GM12878 (cell line): ENCODE measurements around the gene MPC2. TPM values are rescaled to one million over a fixed set of nuclear protein-coding genes. Genes with fewer than 3 reads are reported as not detected.

Experiments
- ATAC-seq: fragments of 200-7000 bp; cut with Tn5 transposase; 3 replicates; pipeline ENCODE4 v1.9.1; 2020; ENCODE audit warnings: mild to moderate bottlenecking, moderate library complexity
- BruUV-seq: library from RNA; stranded (reverse); fragments of 400-500 nt; replicated peaks from 2 replicates; lab custom pipeline; 2021; lab: Mats Ljungman, UMichigan
- CTCF ChIA-PET: fragments of 300-600 bp; sonication (Branson Sonifier 250); formaldehyde crosslinking; extraction: SDS; loops from one replicate; lab custom pipeline; 2021; ENCODE audit warnings: inconsistent platforms; lab: Yijun Ruan, JAX
- POLR2A ChIA-PET: fragments of 350-600 bp; formaldehyde crosslinking; extraction: SDS; loops from one replicate; lab custom pipeline; 2021; ENCODE audit warnings: inconsistent platforms; lab: Charles Lee
- RAD21 ChIA-PET: fragments of 300-600 bp; sonication (Branson Sonifier 250); formaldehyde crosslinking; loops from one replicate; lab custom pipeline; 2023; ENCODE audit warnings: antibody characterized with exemption; ENCODE audit not compliant: unreplicated experiment; lab: Charles Lee
- SMC1A ChIA-PET: fragments of 300-600 bp; sonication (Branson Sonifier 250); formaldehyde crosslinking; loops from one replicate; lab custom pipeline; 2023; ENCODE audit not compliant: unreplicated experiment, uncharacterized antibody; lab: Charles Lee
- DNase-seq: peaks from one replicate; pipeline ENCODE4 v3.0.0-alpha.2; 2011; ENCODE audit warnings: low read depth, low spot score
- FAIRE-seq: peaks from 3 replicates; lab custom pipeline; 2011; peaks lifted over from hg19 to GRCh38; lab: Jason Lieb, UNC
- H2AFZ ChIP-seq: 2 replicates; pipeline ENCODE4 v1.6.0; 2011; ENCODE audit warnings: low read depth, low read length, control low read depth; ENCODE audit not compliant: control insufficient read depth
- H3K27ac ChIP-seq: 2 replicates; pipeline ENCODE4 v1.5.1; 2011; ENCODE audit warnings: control low read depth; ENCODE audit not compliant: control insufficient read depth, insufficient read depth
- H3K27me3 ChIP-seq, 2 experiments: replicated peaks in 1 of 2; 2 replicates each; pipeline versions ENCODE4 v1.6.0 to v1.6.1; 2011; ENCODE audit warnings: low read length in 1 of 2; ENCODE audit not compliant: control insufficient read depth in 2 of 2, insufficient read depth in 2 of 2
- H3K36me3 ChIP-seq, 2 experiments: 2 replicates each; pipeline ENCODE4 v1.5.1; 2011; ENCODE audit warnings: low read length in 1 of 2; ENCODE audit not compliant: control insufficient read depth in 2 of 2, insufficient read depth in 2 of 2
- H3K4me1 ChIP-seq: 2 replicates; pipeline ENCODE4 v1.6.1; 2011; ENCODE audit warnings: mild to moderate bottlenecking, low read length, moderate library complexity, mixed read lengths; ENCODE audit not compliant: control insufficient read depth, insufficient read depth
- H3K4me2 ChIP-seq: 2 replicates; pipeline ENCODE4 v1.6.0; 2011; ENCODE audit warnings: control low read depth; ENCODE audit not compliant: control insufficient read depth, insufficient read depth
- H3K4me3 ChIP-seq: fragments of 200-600 bp; sonication (generic); 2 replicates; pipeline ENCODE4 v1.5.1; 2016
- H3K79me2 ChIP-seq: 2 replicates; pipeline ENCODE4 v1.6.0; 2011; ENCODE audit warnings: low read length; ENCODE audit not compliant: control insufficient read depth, insufficient read depth
- H3K9ac ChIP-seq: 2 replicates; pipeline ENCODE4 v1.8.0; 2011; ENCODE audit warnings: low read length, control low read depth, mixed read lengths; ENCODE audit not compliant: control insufficient read depth, insufficient read depth
- H3K9me3 ChIP-seq: replicated peaks from 3 replicates; pipeline ENCODE4 v1.5.1; 2011; ENCODE audit warnings: mild to moderate bottlenecking, low read length; ENCODE audit not compliant: control insufficient read depth, insufficient read depth
- H4K20me1 ChIP-seq: 2 replicates; pipeline ENCODE4 v1.6.0; 2011; ENCODE audit not compliant: control insufficient read depth, insufficient read depth
- BRCA1 ChIP-seq: IDR thresholded peaks from 2 replicates; pipeline ENCODE4 v1.6.1; 2011; ENCODE audit warnings: low read depth, low read length, improper control_type of control experiment
- CBFB ChIP-seq: IDR thresholded peaks from 2 replicates; pipeline ENCODE4 v1.6.1; 2016; ENCODE audit warnings: antibody characterized with exemption, low read depth
- NR2C2 ChIP-seq: IDR thresholded peaks from 2 replicates; pipeline ENCODE4 v1.6.1; 2011; ENCODE audit warnings: borderline replicate concordance, low read depth; ENCODE audit not compliant: control insufficient read depth, insufficient read length
- NRF1 ChIP-seq: conservative IDR thresholded peaks from 2 replicates; pipeline ENCODE4 v1.6.1; 2011; ENCODE audit warnings: mild to moderate bottlenecking, low read depth, low read length, improper control_type of control experiment
- RCOR1 ChIP-seq: conservative IDR thresholded peaks from 2 replicates; pipeline ENCODE4 v1.6.1; 2012; ENCODE audit warnings: low read depth, low read length, improper control_type of control experiment
- RELA ChIP-seq: fragments of 450-650 bp; IDR thresholded peaks from 2 replicates; pipeline ENCODE4 v1.8.0; 2014; ENCODE audit warnings: borderline replicate concordance; ENCODE audit not compliant: partially characterized antibody
- TARDBP ChIP-seq: IDR thresholded peaks from 2 replicates; pipeline ENCODE4 v1.6.1; 2016; ENCODE audit warnings: borderline replicate concordance
- WGBS: methylation state at CpG from one replicate; pipeline ENCODE4 v1.1.6; 2016; ENCODE audit warnings: low lambda C conversion rate; ENCODE audit not compliant: insufficient replicate concordance, insufficient coverage; ENCODE audit errors: missing lambda C conversion rate; 5-methylcytosine and 5-hydroxymethylcytosine counted together
- in situ Hi-C: fragments of 300-500 bp; cut with MboI; formaldehyde crosslinking; loops from 9 replicates; pipeline ENCODE4 v1.14.3; 2018; ENCODE audit warnings: mixed read lengths
- intact Hi-C: fragments of 100-400 bp; cut with micrococcal nuclease; formaldehyde crosslinking; loops from one replicate; pipeline ENCODE4 v1.14.2; 2022; ENCODE audit not compliant: unreplicated experiment
- polyA plus RNA-seq, 11 experiments: library from polyadenylated mRNA; depleted of rRNA in 4 of 11; unstranded in 6 of 11; stranded (reverse) in 5 of 11; fragments of >200 nt; fragmentation: Nextera tagmentation in 4 of 11; fragmentation: Illumina TruSeq in 1 of 11; extraction: Ambion mirVana in 4 of 11; extraction: Trizol in 1 of 11; gene quantifications; 1 replicate in 1 of 11; 2 replicates in 10 of 11; pipeline versions ENCODE4 v1.2.1 to v1.2.3, GENCODE V29; 2011 to 2016; ENCODE audit warnings: inconsistent platforms in 2 of 11, missing spikeins in 2 of 11, low read depth in 1 of 11
- total RNA-seq, 4 experiments: library from RNA; depleted of rRNA in 3 of 4; stranded (reverse); fragments of >200 nt in 3 of 4; fragmentation: Illumina TruSeq in 1 of 4; extraction: Trizol in 1 of 4; gene quantifications; 2 replicates each; pipeline versions ENCODE4 v1.2.1 to v1.2.3, GENCODE V29; 2013 to 2021
- TF ChIP-seq, protein P1 (sequence below): fragments of 450-650 bp; IDR thresholded peaks from 2 replicates; pipeline ENCODE4 v1.6.1; 2018; ENCODE audit warnings: mild to moderate bottlenecking, low read depth, moderate library complexity; ENCODE audit not compliant: partially characterized antibody
- TF ChIP-seq, protein P2 (sequence below): fragments of 450-650 bp; formaldehyde crosslinking; IDR thresholded peaks from 2 replicates; pipeline ENCODE4 v1.5.0; 2022; ENCODE audit warnings: mild to moderate bottlenecking, missing genetic modification characterization

Gene MPC2
- total and polyA plus RNA-seq, 10 of the 15 experiments (the other 5 are each of a cell fraction or from before 2014, with no cell fraction given): 22.5 to 164 (median 63.3) TPM

DNA sequence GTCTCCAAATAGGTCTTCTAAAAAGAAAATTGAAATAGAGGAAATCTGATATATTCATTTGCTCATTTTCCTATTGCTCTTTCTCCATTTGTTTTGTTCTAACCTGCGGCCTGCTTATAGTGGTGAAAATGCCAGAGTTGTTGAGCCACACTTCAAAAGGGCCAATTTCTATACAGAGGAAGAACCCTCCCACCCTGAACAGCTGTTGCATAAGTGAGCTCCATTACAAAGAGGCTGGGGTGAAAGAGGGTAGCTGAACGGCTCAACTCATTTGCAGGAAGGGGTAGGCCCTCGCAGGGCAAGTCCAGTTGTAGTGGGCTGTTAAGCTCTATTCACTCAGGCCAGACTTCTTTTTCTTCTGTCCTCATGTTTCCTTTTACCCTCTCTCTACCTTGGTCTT lies 31.7 kb downstream of the MPC2 start:
- no peak for FAIRE-seq
- no peak for DNase-seq
- H3K9me3 ChIP-seq: peaks cover 7% of the 10 kb centered on the region
- ChIA-PET POLR2A (no interaction called here), RAD21 (no interaction called here), SMC1A (interaction anchor here (0.9 to 1.6 kb wide), 3 partner anchors 10 to 33 kb away, joined by 3 to 9 read pairs (median 3); no protein-coding TSS in a partner anchor), CTCF (interaction anchor here (0.6 to 1.2 kb wide), 3 partner anchors 14 to 177 kb away, joined by 3 to 6 read pairs (median 3); no protein-coding TSS in a partner anchor)
- TF ChIP-seq, protein P1, sequence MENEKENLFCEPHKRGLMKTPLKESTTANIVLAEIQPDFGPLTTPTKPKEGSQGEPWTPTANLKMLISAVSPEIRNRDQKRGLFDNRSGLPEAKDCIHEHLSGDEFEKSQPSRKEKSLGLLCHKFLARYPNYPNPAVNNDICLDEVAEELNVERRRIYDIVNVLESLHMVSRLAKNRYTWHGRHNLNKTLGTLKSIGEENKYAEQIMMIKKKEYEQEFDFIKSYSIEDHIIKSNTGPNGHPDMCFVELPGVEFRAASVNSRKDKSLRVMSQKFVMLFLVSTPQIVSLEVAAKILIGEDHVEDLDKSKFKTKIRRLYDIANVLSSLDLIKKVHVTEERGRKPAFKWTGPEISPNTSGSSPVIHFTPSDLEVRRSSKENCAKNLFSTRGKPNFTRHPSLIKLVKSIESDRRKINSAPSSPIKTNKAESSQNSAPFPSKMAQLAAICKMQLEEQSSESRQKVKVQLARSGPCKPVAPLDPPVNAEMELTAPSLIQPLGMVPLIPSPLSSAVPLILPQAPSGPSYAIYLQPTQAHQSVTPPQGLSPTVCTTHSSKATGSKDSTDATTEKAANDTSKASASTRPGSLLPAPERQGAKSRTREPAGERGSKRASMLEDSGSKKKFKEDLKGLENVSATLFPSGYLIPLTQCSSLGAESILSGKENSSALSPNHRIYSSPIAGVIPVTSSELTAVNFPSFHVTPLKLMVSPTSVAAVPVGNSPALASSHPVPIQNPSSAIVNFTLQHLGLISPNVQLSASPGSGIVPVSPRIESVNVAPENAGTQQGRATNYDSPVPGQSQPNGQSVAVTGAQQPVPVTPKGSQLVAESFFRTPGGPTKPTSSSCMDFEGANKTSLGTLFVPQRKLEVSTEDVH: no peak
- TF ChIP-seq NR2C2 (no peak), CBFB (no peak), BRCA1 (no peak), NRF1 (no peak), RCOR1 (no peak), TARDBP (no peak), RELA (no peak)
- TF ChIP-seq, protein P2, sequence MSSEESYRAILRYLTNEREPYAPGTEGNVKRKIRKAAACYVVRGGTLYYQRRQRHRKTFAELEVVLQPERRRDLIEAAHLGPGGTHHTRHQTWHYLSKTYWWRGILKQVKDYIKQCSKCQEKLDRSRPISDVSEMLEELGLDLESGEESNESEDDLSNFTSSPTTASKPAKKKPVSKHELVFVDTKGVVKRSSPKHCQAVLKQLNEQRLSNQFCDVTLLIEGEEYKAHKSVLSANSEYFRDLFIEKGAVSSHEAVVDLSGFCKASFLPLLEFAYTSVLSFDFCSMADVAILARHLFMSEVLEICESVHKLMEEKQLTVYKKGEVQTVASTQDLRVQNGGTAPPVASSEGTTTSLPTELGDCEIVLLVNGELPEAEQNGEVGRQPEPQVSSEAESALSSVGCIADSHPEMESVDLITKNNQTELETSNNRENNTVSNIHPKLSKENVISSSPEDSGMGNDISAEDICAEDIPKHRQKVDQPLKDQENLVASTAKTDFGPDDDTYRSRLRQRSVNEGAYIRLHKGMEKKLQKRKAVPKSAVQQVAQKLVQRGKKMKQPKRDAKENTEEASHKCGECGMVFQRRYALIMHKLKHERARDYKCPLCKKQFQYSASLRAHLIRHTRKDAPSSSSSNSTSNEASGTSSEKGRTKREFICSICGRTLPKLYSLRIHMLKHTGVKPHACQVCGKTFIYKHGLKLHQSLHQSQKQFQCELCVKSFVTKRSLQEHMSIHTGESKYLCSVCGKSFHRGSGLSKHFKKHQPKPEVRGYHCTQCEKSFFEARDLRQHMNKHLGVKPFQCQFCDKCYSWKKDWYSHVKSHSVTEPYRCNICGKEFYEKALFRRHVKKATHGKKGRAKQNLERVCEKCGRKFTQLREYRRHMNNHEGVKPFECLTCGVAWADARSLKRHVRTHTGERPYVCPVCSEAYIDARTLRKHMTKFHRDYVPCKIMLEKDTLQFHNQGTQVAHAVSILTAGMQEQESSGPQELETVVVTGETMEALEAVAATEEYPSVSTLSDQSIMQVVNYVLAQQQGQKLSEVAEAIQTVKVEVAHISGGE: no peak
- H3K27ac ChIP-seq: no peak overlapping the region
- H3K4me3 ChIP-seq: no peak overlapping the region
- no TSS peak for BruUV-seq
- H3K27me3 ChIP-seq: no peaks in the 10 kb centered on the region
- no peak for ATAC-seq
- in situ Hi-C loops (no loop called here), intact Hi-C loops (no loop called here)
- no peak overlapping the region for H3K4me2 ChIP-seq
- H3K79me2 ChIP-seq: no peaks in the 10 kb centered on the region
- H2AFZ ChIP-seq: no peak overlapping the region
- H4K20me1 ChIP-seq: no peaks in the 10 kb centered on the region
- no peaks in the 10 kb centered on the region for H3K4me1 ChIP-seq
- 63% methylated on average over 3 of the region's 3 CpGs for whole genome bisulfite sequencing
- H3K9ac ChIP-seq: no peak overlapping the region
- no peaks in the 10 kb centered on the region for H3K36me3 ChIP-seq
